ENCODE results near the gene CDK16. TPM values are rescaled to one million over a fixed set of nuclear protein-coding genes. Genes with fewer than 3 reads are reported as not detected.

Gene CDK16
- total RNA-seq: 10 to 100 TPM; 51.7 to 75.3 (median 60.0) TPM
- 10 to 100 TPM; 18.4 to 37.9 (median 28.8) TPM for polyA plus RNA-seq
- long read RNA-seq, donor 1, partial matches to known transcripts: 8 of 14 reads
- long read RNA-seq, donor 1, other reads (novel, unspliced or antisense): 0 of 14 reads
- long read RNA-seq, donor 2, transcript CDK16-202 (16 exons, 3,144 nt): major isoform, 9 of 11 reads
- long read RNA-seq, donor 2, partial matches to known transcripts: 0 of 11 reads
- long read RNA-seq, donor 2, other reads (novel, unspliced or antisense): 0 of 11 reads

GRCh38 chrX:47218280-47218919, at the start of gene CDK16:
TSS of gene CDK16 (plus strand) at chrX:47218681. CDS start at chrX:47223558, 4,877 bp downstream.
- peak within 1 kb of the TSS; percentile 95 to 99 (median 98) for H3K27ac ChIP-seq
- intact Hi-C loops (cut with DNase I; ENCODE audit: low total_unique reads): no loop called here
- 0 to 2% (median 0%) methylated on average over 21 to 61 of the region's 61 CpGs for WGBS, 5 donors
- H3K4me1 ChIP-seq: peaks cover 16 to 45% (median 31%) of the 10 kb centered on the region in 6 donors
- DNase-seq: peak; percentile 96
- no peaks in the 10 kb centered on the region for H3K27me3 ChIP-seq (replicated peaks in 1 of 7)
- H3K36me3 ChIP-seq: peaks cover 0 to 42% (median 33%) of the 10 kb centered on the region in 6 donors
- TF ChIP-seq POLR2A (IDR thresholded peaks at IDR 0.05) (peak; percentile 7 to 76 (median 9)), POLR2AphosphoS5 (IDR thresholded peaks at IDR 0.05) (peak; percentile 94 to 97 (median 95)), CTCF (IDR thresholded peaks at IDR 0.05 in 8 of 11, conservative IDR thresholded peaks at IDR 0.05 in 3 of 11) (peak in 2 of 11 experiments; percentile 16 to 20)
- peak within 1 kb of the TSS; percentile 54 to 96 (median 73) for H3K4me3 ChIP-seq
- no peaks in the 10 kb centered on the region for H3K9me3 ChIP-seq

GRCh38 chrX:47169273-47169672, 49.2 kb upstream of the CDK16 start:
- Histone ChIP-seq H3K4me3 (no peak overlapping the region), H3K4me1 (no peaks in the 10 kb centered on the region), H3K9me3 (peaks cover 0 to 6% (median 0%) of the 10 kb centered on the region in 8 donors), H3K36me3 (peaks cover 0 to 61% (median 37%) of the 10 kb centered on the region in 6 donors), H3K27ac (no peak overlapping the region), H3K27me3 (replicated peaks in 1 of 7) (peaks cover 0 to 3% (median 0%) of the 10 kb centered on the region in 7 donors)
- DNase-seq: peak; percentile 61
- intact Hi-C loops (cut with DNase I; ENCODE audit: low total_unique reads): no loop called here
- TF ChIP-seq CTCF (IDR thresholded peaks at IDR 0.05 in 8 of 11, conservative IDR thresholded peaks at IDR 0.05 in 3 of 11) (no peak), POLR2AphosphoS5 (IDR thresholded peaks at IDR 0.05) (no peak), POLR2A (IDR thresholded peaks at IDR 0.05) (no peak)
- WGBS, 5 donors: 88 to 97% (median 96%) methylated on average over 3 to 19 of the region's 19 CpGs

GRCh38 chrX:47169726-47170515, 48.6 kb upstream of the CDK16 start:
- H3K27me3 ChIP-seq (replicated peaks in 1 of 7): peaks cover 0 to 4% (median 0%) of the 10 kb centered on the region in 7 donors
- intact Hi-C loops (cut with DNase I; ENCODE audit: low total_unique reads): no loop called here
- peaks cover 0 to 67% (median 42%) of the 10 kb centered on the region in 6 donors for H3K36me3 ChIP-seq
- H3K27ac ChIP-seq: no peak overlapping the region
- H3K9me3 ChIP-seq: no peaks in the 10 kb centered on the region
- DNase-seq: peak; percentile 60
- TF ChIP-seq CTCF (IDR thresholded peaks at IDR 0.05 in 8 of 11, conservative IDR thresholded peaks at IDR 0.05 in 3 of 11) (no peak), POLR2A (IDR thresholded peaks at IDR 0.05) (no peak), POLR2AphosphoS5 (IDR thresholded peaks at IDR 0.05) (no peak)
- 73 to 96% (median 87%) methylated on average over 4 to 13 of the region's 13 CpGs for WGBS, 5 donors
- no peak overlapping the region for H3K4me3 ChIP-seq
- H3K4me1 ChIP-seq: no peaks in the 10 kb centered on the region
